CD4-positive, CD25-positive, alpha-beta regulatory T cell (primary cell): ENCODE results near the gene PITX1. TPM values are rescaled to one million over a fixed set of nuclear protein-coding genes. Genes with fewer than 3 reads are reported as not detected.

ENCODE experiments used
- ATAC-seq, 2 donors: fragments of 150-1000 bp; cut with Tn5 transposase; one replicate each; pipeline ENCODE4 v1.10.0; 2021; ENCODE audit warnings: low read depth in 2 of 2, moderate number of reproducible peaks in 2 of 2, moderate library complexity in 1 of 2
- DNase-seq, 3 donors: peaks; one replicate each; pipeline versions ENCODE4 v3.0.0 to v3.0.0-alpha.2; 2012 to 2022; ENCODE audit warnings: mixed read lengths in 1 of 3
- H3K27ac ChIP-seq: one replicate; pipeline ENCODE4 v1.7.0; 2013; ENCODE audit warnings: mild to moderate bottlenecking, low read length; ENCODE audit not compliant: insufficient read depth, poor library complexity, severe bottlenecking
- H3K27me3 ChIP-seq: one replicate; pipeline ENCODE4 v1.7.0; 2013; ENCODE audit warnings: low read length; ENCODE audit not compliant: control insufficient read depth, insufficient read depth
- H3K36me3 ChIP-seq: one replicate; pipeline ENCODE4 v1.7.0; 2013; ENCODE audit warnings: mild to moderate bottlenecking, low read length, moderate library complexity; ENCODE audit not compliant: control insufficient read depth, insufficient read depth
- H3K4me1 ChIP-seq: 2 replicates; pipeline ENCODE4 v1.7.0; 2013; ENCODE audit warnings: mild to moderate bottlenecking, low read length; ENCODE audit not compliant: insufficient read depth, control insufficient read depth, poor library complexity, severe bottlenecking
- H3K4me3 ChIP-seq: one replicate; pipeline ENCODE4 v1.7.0; 2013; ENCODE audit warnings: low read depth, mild to moderate bottlenecking, low read length, moderate library complexity
- H3K9me3 ChIP-seq, 2 experiments: 1 replicate in 1 of 2; 2 replicates in 1 of 2; pipeline ENCODE4 v1.7.0; 2013; ENCODE audit warnings: low read length in 2 of 2, mild to moderate bottlenecking in 1 of 2, moderate library complexity in 1 of 2; ENCODE audit not compliant: control insufficient read depth in 2 of 2
- H3K27ac Mint-ChIP-seq, 3 donors: one replicate each; pipeline ENCODE4 v1.8.0; 2020 to 2022; ENCODE audit warnings: mild to moderate bottlenecking in 3 of 3, mixed read lengths in 3 of 3, moderate library complexity in 2 of 3
- H3K27me3 Mint-ChIP-seq: one replicate; pipeline ENCODE4 v1.8.0; 2022; ENCODE audit warnings: mild to moderate bottlenecking, mixed read lengths
- H3K36me3 Mint-ChIP-seq: one replicate; pipeline ENCODE4 v1.8.0; 2020; ENCODE audit warnings: mixed read lengths
- H3K4me1 Mint-ChIP-seq, 4 donors: one replicate each; pipeline ENCODE4 v1.8.0; 2020 to 2022; ENCODE audit warnings: mixed read lengths in 4 of 4, mild to moderate bottlenecking in 1 of 4
- H3K4me3 Mint-ChIP-seq, 4 donors: one replicate each; pipeline ENCODE4 v1.8.0; 2020 to 2022; ENCODE audit warnings: mild to moderate bottlenecking in 4 of 4, mixed read lengths in 4 of 4, moderate library complexity in 3 of 4
- H3K9me3 Mint-ChIP-seq, 7 donors: one replicate each; pipeline ENCODE4 v1.8.0; 2020 to 2022; ENCODE audit warnings: mixed read lengths in 7 of 7, mild to moderate bottlenecking in 3 of 7, moderate library complexity in 2 of 7
- polyA plus RNA-seq, 4 donors: library from polyadenylated mRNA; unstranded; fragments of 300-500 nt; fragmentation: Illumina TruSeq; gene quantifications; one replicate each; pipeline ENCODE4 v1.2.3, GENCODE V29; 2021
- total RNA-seq: library from RNA; stranded (reverse); gene quantifications from one replicate; pipeline ENCODE4 v1.2.3, GENCODE V29; 2022

Gene PITX1
- total and polyA plus RNA-seq, 5 donors from 2014 or later = not detected

- ATAC-seq = no peak
- no peaks in the 10 kb centered on the region for H3K36me3 ChIP-seq
- Mint-ChIP-seq H3K9me3 (no peaks in the 10 kb centered on the region), H3K4me1 (no peaks in the 10 kb centered on the region), H3K36me3 (no peaks in the 10 kb centered on the region), H3K4me3 (no peak overlapping the region), H3K27ac (no peak overlapping the region), H3K27me3 (peaks cover 4% of the 10 kb centered on the region)
- no peak overlapping the region for H3K27ac ChIP-seq
- DNase-seq = no peak
- H3K4me1 ChIP-seq = no peaks in the 10 kb centered on the region
- H3K27me3 ChIP-seq = no peaks in the 10 kb centered on the region
- no peak overlapping the region for H3K4me3 ChIP-seq
- no peaks in the 10 kb centered on the region for H3K9me3 ChIP-seq
These were observed 39.8 kb upstream of the PITX1 start for GRCh38 chr5:135073761-135074345.

GRCh38 chr5:135072387-135073281, 38.6 kb upstream of the PITX1 start:
- H3K9me3 ChIP-seq = no peaks in the 10 kb centered on the region
- Mint-ChIP-seq H3K4me1 (no peaks in the 10 kb centered on the region), H3K9me3 (no peaks in the 10 kb centered on the region), H3K27me3 (no peaks in the 10 kb centered on the region), H3K27ac (no peak overlapping the region), H3K4me3 (no peak overlapping the region), H3K36me3 (no peaks in the 10 kb centered on the region)
- ATAC-seq = no peak
- H3K36me3 ChIP-seq = no peaks in the 10 kb centered on the region
- no peaks in the 10 kb centered on the region for H3K27me3 ChIP-seq
- H3K4me3 ChIP-seq = no peak overlapping the region
- no peaks in the 10 kb centered on the region for H3K4me1 ChIP-seq
- no peak overlapping the region for H3K27ac ChIP-seq
- no peak for DNase-seq

- Mint-ChIP-seq H3K4me3 (no peak overlapping the region), H3K4me1 (no peaks in the 10 kb centered on the region), H3K27me3 (no peaks in the 10 kb centered on the region), H3K27ac (no peak overlapping the region), H3K9me3 (no peaks in the 10 kb centered on the region), H3K36me3 (no peaks in the 10 kb centered on the region)
- Histone ChIP-seq H3K27me3 (no peaks in the 10 kb centered on the region), H3K4me1 (no peaks in the 10 kb centered on the region), H3K36me3 (no peaks in the 10 kb centered on the region), H3K4me3 (no peak overlapping the region), H3K9me3 (no peaks in the 10 kb centered on the region), H3K27ac (no peak overlapping the region)
- DNase-seq = no peak
- ATAC-seq = no peak
These were observed 37.3 kb upstream of the PITX1 start for GRCh38 chr5:135071311-135071710.

- no peak overlapping the region for H3K4me3 Mint-ChIP-seq
- no peak overlapping the region for H3K27ac Mint-ChIP-seq
- H3K36me3 Mint-ChIP-seq = no peaks in the 10 kb centered on the region
- no peak overlapping the region for H3K27ac ChIP-seq
- H3K9me3 Mint-ChIP-seq = no peaks in the 10 kb centered on the region
- no peak for ATAC-seq
- no peak for DNase-seq
- H3K4me3 ChIP-seq = no peak overlapping the region
- H3K4me1 ChIP-seq = no peaks in the 10 kb centered on the region
- H3K4me1 Mint-ChIP-seq = no peaks in the 10 kb centered on the region
- no peaks in the 10 kb centered on the region for H3K27me3 ChIP-seq
- no peaks in the 10 kb centered on the region for H3K27me3 Mint-ChIP-seq
- no peaks in the 10 kb centered on the region for H3K36me3 ChIP-seq
- H3K9me3 ChIP-seq = no peaks in the 10 kb centered on the region
These were observed 36.0 kb upstream of the PITX1 start for GRCh38 chr5:135069895-135070657.

GRCh38 chr5:135069016-135069770, 35.2 kb upstream of the PITX1 start:
- DNase-seq = no peak
- Mint-ChIP-seq H3K4me1 (no peaks in the 10 kb centered on the region), H3K27me3 (no peaks in the 10 kb centered on the region), H3K36me3 (no peaks in the 10 kb centered on the region), H3K27ac (no peak overlapping the region), H3K4me3 (no peak overlapping the region), H3K9me3 (no peaks in the 10 kb centered on the region)
- H3K4me1 ChIP-seq = no peaks in the 10 kb centered on the region
- H3K27me3 ChIP-seq = no peaks in the 10 kb centered on the region
- H3K36me3 ChIP-seq = no peaks in the 10 kb centered on the region
- H3K9me3 ChIP-seq = no peaks in the 10 kb centered on the region
- H3K4me3 ChIP-seq = no peak overlapping the region
- H3K27ac ChIP-seq = no peak overlapping the region
- ATAC-seq = no peak

- H3K27ac ChIP-seq = no peak overlapping the region
- no peaks in the 10 kb centered on the region for H3K27me3 ChIP-seq
- no peaks in the 10 kb centered on the region for H3K4me1 Mint-ChIP-seq
- DNase-seq (no peak), ATAC-seq (no peak)
- no peaks in the 10 kb centered on the region for H3K36me3 ChIP-seq
- no peaks in the 10 kb centered on the region for H3K4me1 ChIP-seq
- no peaks in the 10 kb centered on the region for H3K27me3 Mint-ChIP-seq
- no peak overlapping the region for H3K4me3 ChIP-seq
- H3K9me3 ChIP-seq = no peaks in the 10 kb centered on the region
- no peaks in the 10 kb centered on the region for H3K36me3 Mint-ChIP-seq
- H3K27ac Mint-ChIP-seq = no peak overlapping the region
- no peaks in the 10 kb centered on the region for H3K9me3 Mint-ChIP-seq
- no peak overlapping the region for H3K4me3 Mint-ChIP-seq
These were observed 33.6 kb upstream of the PITX1 start for GRCh38 chr5:135067587-135067986.

GRCh38 chr5:135066781-135067180, 32.8 kb upstream of the PITX1 start:
- DNase-seq (no peak), ATAC-seq (no peak)
- Histone ChIP-seq H3K27ac (no peak overlapping the region), H3K9me3 (no peaks in the 10 kb centered on the region), H3K4me3 (no peak overlapping the region), H3K36me3 (no peaks in the 10 kb centered on the region), H3K27me3 (no peaks in the 10 kb centered on the region), H3K4me1 (no peaks in the 10 kb centered on the region)
- no peaks in the 10 kb centered on the region for H3K9me3 Mint-ChIP-seq
- no peaks in the 10 kb centered on the region for H3K36me3 Mint-ChIP-seq
- H3K27me3 Mint-ChIP-seq = no peaks in the 10 kb centered on the region
- no peak overlapping the region for H3K4me3 Mint-ChIP-seq
- H3K27ac Mint-ChIP-seq = no peak overlapping the region
- no peaks in the 10 kb centered on the region for H3K4me1 Mint-ChIP-seq
